NK-92 (cell line): ENCODE data around the gene TXNRD3.

Source experiments
- DNase-seq: peaks from one replicate; lab custom pipeline; 2025; ENCODE audit not compliant: unreplicated experiment; lab: John Stamatoyannopoulos, UW

The TXNRD3 gene

DNA sequence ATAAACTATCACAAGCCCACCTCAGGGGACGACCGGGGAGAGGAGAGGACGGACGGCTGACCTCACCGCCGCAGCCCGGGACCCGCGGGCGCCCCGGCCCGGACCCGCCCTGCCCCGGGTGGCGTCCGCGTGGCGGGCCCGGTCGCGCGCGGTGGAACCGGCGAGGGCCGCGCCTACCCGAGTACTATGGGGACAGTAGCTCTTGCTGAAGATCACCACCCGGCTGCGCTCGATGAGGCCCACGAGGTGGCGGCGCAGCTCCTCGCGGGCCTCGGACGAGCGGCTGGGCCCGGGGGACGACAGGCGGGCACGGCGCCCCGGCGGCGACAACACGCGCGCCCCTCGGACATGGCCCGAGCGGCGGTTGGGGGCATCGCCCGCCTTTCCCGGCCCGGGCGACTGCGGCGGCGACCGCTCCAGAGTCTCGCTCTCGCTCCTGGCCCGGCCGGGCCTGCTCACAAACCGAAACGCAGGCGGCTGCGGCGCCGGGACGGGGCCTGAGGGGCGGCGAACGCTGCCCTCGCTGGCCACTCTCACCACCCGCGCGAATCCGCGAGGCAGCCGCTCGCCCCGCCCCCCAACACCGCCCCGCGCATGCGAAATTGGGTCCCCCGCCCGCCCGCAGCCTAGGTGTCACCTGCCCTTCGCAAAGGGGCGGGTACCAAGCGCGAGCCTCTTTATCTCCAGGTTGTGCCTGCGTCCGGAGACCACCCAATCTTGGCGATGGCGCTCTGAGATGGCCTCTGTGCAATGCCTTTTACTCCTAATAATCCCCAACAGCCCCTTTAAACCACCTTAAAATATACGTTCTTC lies at the start of gene TXNRD3:
TSS of gene TXNRD3 (minus strand) at position 554 of the 813 bp plus-strand sequence.
- DNase-seq = no peak

GRCh38 chr3:126703512-126704493 lies 48.9 kb upstream of the TXNRD3 start, which contains the start of gene CHCHD6:
CHCHD6 (plus strand) TSS chr3:126704240; CDS start chr3:126704313, 73 bp downstream.
- DNase-seq = peak; percentile 60

DNA sequence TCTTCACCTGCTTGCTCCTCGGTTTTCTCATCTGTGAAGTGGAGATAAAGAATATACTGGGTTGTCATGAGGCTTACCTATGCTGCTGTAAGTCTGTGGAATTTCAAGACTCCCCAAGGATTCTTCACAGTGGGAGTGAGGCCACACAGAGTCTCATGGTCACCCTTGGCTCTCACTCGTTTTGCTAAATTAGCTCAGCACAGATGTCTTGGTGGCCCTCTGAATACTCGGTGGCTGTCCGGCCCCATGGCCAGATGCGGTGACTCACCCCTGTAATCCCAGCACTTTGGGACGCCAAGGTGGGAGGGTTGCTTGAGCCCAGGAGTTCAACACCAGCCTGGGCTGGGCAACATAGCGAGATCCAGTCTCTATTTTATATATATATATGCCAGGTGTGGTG lies 44.1 kb upstream of the TXNRD3 start:
- DNase-seq = no peak

- no peak for DNase-seq
Measured at GRCh38 chr3:126696701-126697267, 41.9 kb upstream of the TXNRD3 start.

DNA sequence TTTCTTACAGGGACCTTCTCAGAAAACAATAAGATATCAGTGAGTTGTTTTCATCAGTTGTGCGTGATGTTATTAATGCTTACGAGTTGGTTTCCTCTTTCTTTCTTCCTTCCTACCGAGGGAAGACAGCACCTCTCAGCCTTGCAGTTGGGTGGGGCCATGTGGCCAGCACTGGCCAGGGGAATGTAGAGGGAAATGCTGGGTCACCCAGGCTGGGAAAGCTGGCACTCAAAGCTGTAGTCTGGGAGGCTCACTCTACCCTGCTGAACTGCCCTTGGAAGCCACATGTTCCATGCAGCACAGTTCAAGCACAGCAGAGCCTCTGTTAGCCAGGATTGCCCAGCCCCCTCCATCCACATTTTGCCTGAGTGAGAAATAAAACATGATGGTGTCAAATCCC lies 39.0 kb upstream of the TXNRD3 start:
- DNase-seq = no peak

- no peak for DNase-seq
Measured at GRCh38 chr3:126692858-126693257, 37.9 kb upstream of the TXNRD3 start.

DNA sequence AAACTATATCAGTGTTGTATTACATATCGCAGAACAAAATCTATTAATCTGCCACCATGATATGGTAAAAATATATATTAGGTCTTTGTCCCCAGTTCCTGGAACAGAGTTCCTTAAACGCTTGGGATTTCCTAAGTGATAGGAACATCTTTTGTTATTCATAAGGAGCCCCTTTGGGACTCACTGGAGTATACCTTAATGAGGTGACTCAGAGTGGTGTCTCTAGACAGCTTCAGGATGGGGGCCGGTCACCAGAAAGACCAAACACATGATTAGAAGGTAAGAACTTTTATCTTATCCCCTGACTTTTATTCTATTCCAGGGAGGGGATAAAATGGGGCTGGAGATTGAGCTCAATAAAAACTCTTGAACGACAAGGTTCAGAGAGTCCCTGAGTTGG lies 36.8 kb upstream of the TXNRD3 start:
- DNase-seq = no peak

- no peak for DNase-seq
Measured at GRCh38 chr3:126685493-126685892, 30.6 kb upstream of the TXNRD3 start.

GRCh38 chr3:126685021-126685420 lies 30.1 kb upstream of the TXNRD3 start:
- no peak for DNase-seq

DNA sequence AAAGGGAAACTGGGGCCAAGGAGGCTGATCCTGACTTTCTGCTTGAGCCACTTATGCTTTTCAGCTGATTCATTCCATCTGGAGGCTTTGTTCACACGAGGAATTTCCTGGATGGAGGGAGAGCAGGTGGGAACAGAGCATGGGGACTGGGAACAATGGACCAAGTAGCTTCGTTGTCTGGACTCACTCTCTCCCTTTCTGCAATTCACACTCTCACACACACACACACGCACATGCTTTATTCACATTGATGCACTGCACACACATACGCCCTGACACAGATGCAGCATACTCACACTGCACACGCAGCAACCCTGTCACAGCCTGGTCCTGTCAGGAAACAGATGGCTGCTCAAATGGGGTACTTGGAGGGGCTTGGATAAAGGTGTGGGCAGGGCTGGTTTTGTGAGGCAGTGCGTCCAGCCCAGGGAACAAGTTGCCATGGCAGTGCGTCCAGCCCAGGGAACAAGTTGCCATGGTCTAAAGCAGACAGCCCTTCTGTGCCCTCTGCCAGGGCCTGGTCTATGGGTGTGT lies 29.4 kb upstream of the TXNRD3 start:
- no peak for DNase-seq

DNA sequence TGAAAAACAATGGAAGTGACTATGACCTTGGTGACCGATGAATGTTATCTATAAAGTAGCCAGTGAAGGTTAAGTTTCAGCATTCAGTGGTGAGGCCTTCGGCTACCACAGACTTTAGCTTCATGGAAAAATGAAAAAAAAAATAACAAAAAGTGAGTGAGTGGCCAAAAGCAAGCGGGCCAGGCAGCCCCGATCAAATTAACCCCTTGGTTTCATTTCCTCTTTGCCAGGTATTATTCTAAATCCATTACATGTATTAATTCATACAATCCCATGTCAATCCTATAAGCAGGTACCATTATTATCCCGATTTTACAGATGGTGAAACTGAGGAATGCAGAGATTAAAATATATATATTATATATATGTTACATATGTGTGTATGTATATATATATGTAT lies 28.1 kb upstream of the TXNRD3 start:
- no peak for DNase-seq

- no peak for DNase-seq
Measured at GRCh38 chr3:126682009-126682408, 27.1 kb upstream of the TXNRD3 start.

DNA sequence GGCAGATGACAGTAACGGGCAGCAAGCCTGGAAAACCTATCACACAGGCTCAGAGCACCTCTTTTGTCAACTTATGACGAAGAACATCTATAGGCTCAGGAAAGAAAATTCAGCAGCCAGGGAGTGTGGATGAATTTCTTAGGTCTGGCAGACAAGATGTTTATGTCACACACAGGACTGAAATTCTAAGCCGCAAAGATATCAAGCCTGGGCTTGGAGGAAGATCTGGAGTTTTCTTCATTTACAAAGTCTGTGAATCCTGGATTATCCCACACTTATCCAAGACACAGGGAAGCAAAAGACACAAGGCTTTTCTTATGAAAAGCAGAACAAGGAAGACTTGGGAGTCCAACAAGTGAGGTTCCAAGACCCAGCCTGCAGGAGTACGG lies 25.7 kb upstream of the TXNRD3 start:
- no peak for DNase-seq

GRCh38 chr3:126679831-126680666 lies 25.1 kb upstream of the TXNRD3 start:
- DNase-seq = no peak

GRCh38 chr3:126679318-126679751 lies 24.4 kb upstream of the TXNRD3 start:
- no peak for DNase-seq

- no peak for DNase-seq
Measured at GRCh38 chr3:126678693-126679317, 23.9 kb upstream of the TXNRD3 start.

GRCh38 chr3:126677862-126678503 lies 23.1 kb upstream of the TXNRD3 start:
- no peak for DNase-seq

DNA sequence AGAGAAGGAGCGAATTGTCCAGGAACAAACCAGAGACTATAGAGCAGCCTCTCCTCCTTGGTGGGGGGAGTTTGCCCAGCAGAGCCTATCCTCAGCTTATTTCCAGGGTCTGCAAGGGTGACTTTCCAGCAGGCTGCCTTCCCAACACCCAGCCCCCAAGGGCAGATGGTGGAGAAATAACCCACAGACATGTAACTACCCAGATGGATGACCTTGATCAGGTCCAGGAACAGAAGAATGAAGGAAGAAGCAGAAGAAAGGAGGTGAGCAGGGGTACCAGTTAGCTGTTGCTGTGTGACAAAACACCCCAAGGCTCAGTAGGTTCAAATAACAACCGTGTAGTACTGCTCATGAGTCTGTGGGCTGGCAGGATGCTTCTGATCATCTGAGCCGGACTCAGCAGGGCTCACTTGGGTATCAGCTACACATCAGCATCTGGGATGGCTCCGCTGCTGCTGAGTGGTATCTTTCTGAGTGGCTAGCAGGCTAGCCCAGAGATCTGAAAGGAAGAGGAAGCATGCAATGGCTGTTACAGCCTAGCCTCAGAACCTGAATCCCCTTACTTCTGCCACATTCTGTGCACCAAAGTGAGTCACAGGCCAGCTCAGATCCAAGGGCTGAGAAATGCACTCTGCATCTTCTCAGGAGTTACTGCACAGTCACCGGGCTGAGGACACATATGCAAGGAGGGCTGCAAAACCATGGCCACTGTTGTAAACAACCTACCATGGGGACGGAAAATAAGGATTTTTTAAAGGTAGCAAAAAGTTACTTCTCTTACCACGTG lies 22.2 kb upstream of the TXNRD3 start:
- DNase-seq = no peak

- no peak for DNase-seq
Measured at GRCh38 chr3:126672741-126673140, 17.8 kb upstream of the TXNRD3 start.
